ENCODE results near the gene PCDHGB2. TPM values are rescaled to one million over a fixed set of nuclear protein-coding genes. Genes with fewer than 3 reads are reported as not detected.
A peak's percentile ranks its signal among the peaks of the same experiment; 100 is the strongest.

Gene PCDHGB2
- total and polyA plus RNA-seq, 2 experiments from 2014 or later = 1.2 to 5.8 TPM

- Histone ChIP-seq H3K36me3 (ENCODE audit: insufficient read depth) (no peaks in the 10 kb centered on the region), H3F3A (replicated peaks; ENCODE audit: low read depth) (no peaks in the 10 kb centered on the region), H3K79me2 (replicated peaks; ENCODE audit: insufficient read depth) (no peaks in the 10 kb centered on the region), H3K4me3 (no peak overlapping the region), H3K4me2 (no peak overlapping the region), H3K27me3 (ENCODE audit: insufficient read depth) (peaks cover 2% of the 10 kb centered on the region; the same call in 1 of the 2 replicates), H3K27ac (ENCODE audit: low read depth) (no peak overlapping the region), H3K9me2 (ENCODE audit: insufficient read depth) (no peaks in the 10 kb centered on the region), H4K20me1 (replicated peaks; ENCODE audit: insufficient read depth) (no peaks in the 10 kb centered on the region), H2AFZ (no peak overlapping the region), H3K4me1 (ENCODE audit: insufficient read depth) (0 out of 2 replicates have a peak, but pooled peaks cover 3% of the 10 kb centered on the region)
- Mint-ChIP-seq H3K36me3 (ENCODE audit: low read depth) (peaks cover 46% of the 10 kb centered on the region), H3K4me3 (peak overlapping the region; percentile 85), H3K4me1 (no peaks in the 10 kb centered on the region), H3K9me3 (peaks cover 58% of the 10 kb centered on the region), H3K27ac (no peak overlapping the region), H3K27me3 (ENCODE audit: insufficient read depth, low read depth, poor library complexity) (peaks cover 10% of the 10 kb centered on the region)
- TF ChIP-seq, protein P1, sequence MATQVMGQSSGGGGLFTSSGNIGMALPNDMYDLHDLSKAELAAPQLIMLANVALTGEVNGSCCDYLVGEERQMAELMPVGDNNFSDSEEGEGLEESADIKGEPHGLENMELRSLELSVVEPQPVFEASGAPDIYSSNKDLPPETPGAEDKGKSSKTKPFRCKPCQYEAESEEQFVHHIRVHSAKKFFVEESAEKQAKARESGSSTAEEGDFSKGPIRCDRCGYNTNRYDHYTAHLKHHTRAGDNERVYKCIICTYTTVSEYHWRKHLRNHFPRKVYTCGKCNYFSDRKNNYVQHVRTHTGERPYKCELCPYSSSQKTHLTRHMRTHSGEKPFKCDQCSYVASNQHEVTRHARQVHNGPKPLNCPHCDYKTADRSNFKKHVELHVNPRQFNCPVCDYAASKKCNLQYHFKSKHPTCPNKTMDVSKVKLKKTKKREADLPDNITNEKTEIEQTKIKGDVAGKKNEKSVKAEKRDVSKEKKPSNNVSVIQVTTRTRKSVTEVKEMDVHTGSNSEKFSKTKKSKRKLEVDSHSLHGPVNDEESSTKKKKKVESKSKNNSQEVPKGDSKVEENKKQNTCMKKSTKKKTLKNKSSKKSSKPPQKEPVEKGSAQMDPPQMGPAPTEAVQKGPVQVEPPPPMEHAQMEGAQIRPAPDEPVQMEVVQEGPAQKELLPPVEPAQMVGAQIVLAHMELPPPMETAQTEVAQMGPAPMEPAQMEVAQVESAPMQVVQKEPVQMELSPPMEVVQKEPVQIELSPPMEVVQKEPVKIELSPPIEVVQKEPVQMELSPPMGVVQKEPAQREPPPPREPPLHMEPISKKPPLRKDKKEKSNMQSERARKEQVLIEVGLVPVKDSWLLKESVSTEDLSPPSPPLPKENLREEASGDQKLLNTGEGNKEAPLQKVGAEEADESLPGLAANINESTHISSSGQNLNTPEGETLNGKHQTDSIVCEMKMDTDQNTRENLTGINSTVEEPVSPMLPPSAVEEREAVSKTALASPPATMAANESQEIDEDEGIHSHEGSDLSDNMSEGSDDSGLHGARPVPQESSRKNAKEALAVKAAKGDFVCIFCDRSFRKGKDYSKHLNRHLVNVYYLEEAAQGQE (IDR thresholded peaks at IDR 0.05; ENCODE audit: unreplicated experiment) = no peak
- TF ChIP-seq ZNF331 (CRISPR knock-in tag; IDR thresholded peaks at IDR 0.05; ENCODE audit: low read depth) = no peak
- TF ChIP-seq EZH2 (IDR thresholded peaks at IDR 0.05; ENCODE audit: low read depth, unreplicated experiment) = no peak
- TF ChIP-seq STAT1 (IDR thresholded peaks at IDR 0.05; ENCODE audit: unreplicated experiment) = no peak
- no peak for TF ChIP-seq CREB1 (CRISPR knock-in tag; IDR thresholded peaks at IDR 0.05; ENCODE audit: low read depth)
- TF ChIP-seq CTCF (conservative IDR thresholded peaks at IDR 0.05; ENCODE audit: low read depth in 2 of 2) = no peak
- ATAC-seq (no peak), DNase-seq (ENCODE audit: low spot score) (no peak)
These were observed 23.6 kb downstream of the PCDHGB2 start for GRCh38 chr5:141383345-141383744.

DNA sequence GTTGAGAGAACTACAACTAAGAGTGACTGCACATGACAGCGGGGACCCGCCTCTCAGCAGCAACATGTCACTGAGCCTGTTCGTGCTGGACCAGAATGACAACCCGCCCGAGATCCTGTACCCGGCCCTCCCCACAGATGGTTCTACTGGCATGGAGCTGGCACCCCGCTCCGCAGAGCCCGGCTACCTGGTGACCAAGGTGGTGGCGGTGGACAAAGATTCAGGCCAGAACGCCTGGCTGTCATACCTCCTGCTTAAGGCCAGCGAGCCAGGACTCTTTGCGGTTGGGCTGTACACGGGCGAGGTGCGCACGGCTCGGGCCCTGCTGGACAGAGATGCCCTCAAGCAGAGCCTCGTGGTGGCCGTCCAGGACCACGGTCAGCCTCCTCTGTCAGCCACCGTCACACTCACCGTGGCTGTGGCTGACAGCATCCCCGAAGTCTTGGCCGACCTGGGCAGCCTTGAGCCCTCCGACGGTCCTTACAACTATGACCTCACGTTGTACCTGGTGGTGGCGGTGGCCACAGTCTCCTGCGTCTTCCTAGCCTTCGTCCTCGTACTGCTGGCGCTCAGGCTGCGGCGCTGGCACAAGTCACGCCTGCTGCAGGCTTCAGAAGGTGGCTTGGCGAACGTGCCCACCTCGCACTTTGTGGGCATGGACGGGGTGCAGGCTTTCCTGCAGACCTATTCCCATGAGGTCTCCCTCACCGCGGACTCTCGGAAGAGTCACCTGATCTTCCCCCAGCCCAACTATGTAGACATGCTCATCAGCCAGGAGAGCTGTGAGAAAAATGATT lies 24.9 kb downstream of the PCDHGB2 start:
- Mint-ChIP-seq H3K27ac (no peak overlapping the region), H3K9me3 (peaks cover 71% of the 10 kb centered on the region), H3K36me3 (ENCODE audit: low read depth) (peaks cover 59% of the 10 kb centered on the region), H3K27me3 (ENCODE audit: insufficient read depth, low read depth, poor library complexity) (peaks cover 10% of the 10 kb centered on the region), H3K4me1 (no peaks in the 10 kb centered on the region), H3K4me3 (no peak overlapping the region)
- no peaks in the 10 kb centered on the region for H3K79me2 ChIP-seq (replicated peaks; ENCODE audit: insufficient read depth)
- H3F3A ChIP-seq (replicated peaks; ENCODE audit: low read depth) = no peaks in the 10 kb centered on the region
- H3K9me2 ChIP-seq (ENCODE audit: insufficient read depth) = no peaks in the 10 kb centered on the region
- no peaks in the 10 kb centered on the region for H4K20me1 ChIP-seq (replicated peaks; ENCODE audit: insufficient read depth)
- peaks cover 7% of the 10 kb centered on the region; the same call in 1 of the 2 replicates for H3K27me3 ChIP-seq (ENCODE audit: insufficient read depth)
- no peak overlapping the region for H2AFZ ChIP-seq
- DNase-seq (ENCODE audit: low spot score) = no peak
- no peaks in the 10 kb centered on the region for H3K36me3 ChIP-seq (ENCODE audit: insufficient read depth)
- no peak overlapping the region for H3K27ac ChIP-seq (ENCODE audit: low read depth)
- ATAC-seq = no peak
- H3K4me1 ChIP-seq (ENCODE audit: insufficient read depth) = 0 out of 2 replicates have a peak, but pooled peaks cover 5% of the 10 kb centered on the region
- no peak overlapping the region for H3K4me3 ChIP-seq
- H3K4me2 ChIP-seq = no peak overlapping the region
- TF ChIP-seq, protein P1 (IDR thresholded peaks at IDR 0.05; ENCODE audit: unreplicated experiment) = no peak
- no peak for TF ChIP-seq CTCF (conservative IDR thresholded peaks at IDR 0.05; ENCODE audit: low read depth in 2 of 2)

All from GM23338 (cell line).